Bronchial smooth muscle cell (primary cell): ENCODE results near the gene SYCE3. TPM values are rescaled to one million over a fixed set of nuclear protein-coding genes. Genes with fewer than 3 reads are reported as not detected.

ENCODE experiments used
- total RNA-seq: library from RNA; depleted of rRNA; stranded (reverse); fragments of >200 nt; gene quantifications from 2 replicates; pipeline ENCODE4 v1.2.1, GENCODE V29; 2014

SYCE3 gene
- total RNA-seq = 0.94 TPM in 1 of 2 replicates, not detected in the other

GRCh38 chr22:50562523-50563412, at the start of gene SYCE3:
Gene SYCE3 (minus strand): TSS chr22:50562919. CDS start chr22:50556405, 6,514 bp downstream.

GRCh38 chr22:50600538-50600937, 37.8 kb upstream of the SYCE3 start, which contains the start of gene MAPK8IP2:
Gene MAPK8IP2 (plus strand): TSS chr22:50600793. CDS start chr22:50600819, 26 bp downstream.

GRCh38 chr22:50582493-50583293, 20.0 kb upstream of the SYCE3 start, which contains the start of gene CHKB:
Gene CHKB (minus strand): TSS chr22:50582849. CDS start chr22:50582781, 68 bp downstream.

GRCh38 chr22:50577987-50578775, 15.5 kb upstream of the SYCE3 start, which contains the start of gene CPT1B:
Gene CPT1B (minus strand): TSS chr22:50578427. CDS start chr22:50577915, 512 bp downstream.

GRCh38 chr22:50545522-50546325, 17.0 kb downstream of the SYCE3 start, which contains the start of gene KLHDC7B:
Gene KLHDC7B (plus strand): TSS chr22:50545899. CDS start chr22:50546244, 345 bp downstream.

GRCh38 chr22:50529897-50530579, 32.7 kb downstream of the SYCE3 start, which contains the start of gene TYMP:
Gene TYMP (minus strand): TSS chr22:50530012. CDS start chr22:50529709, 303 bp downstream.

GRCh38 chr22:50525104-50525857, 37.4 kb downstream of the SYCE3 start, which contains the start of gene SCO2:
Gene SCO2 (minus strand): TSS chr22:50525598. CDS start chr22:50524411, 1,187 bp downstream.

GRCh38 chr22:50507991-50508884, 54.5 kb downstream of the SYCE3 start, which contains the start of gene NCAPH2:
Gene NCAPH2 (plus strand): TSS chr22:50508224. CDS start chr22:50508338, 114 bp downstream.

GRCh38 chr22:50507421-50507990, 55.2 kb downstream of the SYCE3 start, which contains the start of gene LMF2:
Gene LMF2 (minus strand): TSS chr22:50507702. CDS start chr22:50507675, 27 bp downstream.

Other genes starting within 250 kb of the SYCE3 start
- 1.8 and 2.4 TPM in 2 replicates for gene DENND6B, start 235.9 kb downstream of the SYCE3 start, total RNA-seq
- 44.6 and 45.2 TPM in 2 replicates for gene PPP6R2, start 219.6 kb downstream of the SYCE3 start, total RNA-seq
- gene SBF1, start 87.9 kb downstream of the SYCE3 start, total RNA-seq = 46.0 and 79.3 TPM in 2 replicates
- 0.16 and 0.86 TPM in 2 replicates for gene ADM2, start 81.4 kb downstream of the SYCE3 start, total RNA-seq
- gene MIOX, start 76.1 kb downstream of the SYCE3 start, total RNA-seq = not detected in 2 replicates
- 19.3 and 20.5 TPM in 2 replicates for gene LMF2, start 55.2 kb downstream of the SYCE3 start, total RNA-seq
- gene NCAPH2, start 54.7 kb downstream of the SYCE3 start, total RNA-seq = 17.5 and 21.6 TPM in 2 replicates
- gene SCO2, start 37.3 kb downstream of the SYCE3 start, total RNA-seq = 2.6 and 2.8 TPM in 2 replicates
- gene TYMP, start 32.9 kb downstream of the SYCE3 start, total RNA-seq = 8.8 and 18.3 TPM in 2 replicates
- gene KLHDC7B, start 17.0 kb downstream of the SYCE3 start, total RNA-seq = 0.60 TPM in 1 of 2 replicates, not detected in the other
- gene CPT1B, start 15.5 kb upstream of the SYCE3 start, total RNA-seq = 0.95 and 4.4 TPM in 2 replicates
- 15.1 and 21.3 TPM in 2 replicates for gene CHKB, start 19.9 kb upstream of the SYCE3 start, total RNA-seq
- gene MAPK8IP2, start 37.9 kb upstream of the SYCE3 start, total RNA-seq = 0.26 and 0.32 TPM in 2 replicates
- gene ARSA, start 65.2 kb upstream of the SYCE3 start, total RNA-seq = 11.3 and 11.5 TPM in 2 replicates
- 0.32 and 0.43 TPM in 2 replicates for gene SHANK3, start 109.9 kb upstream of the SYCE3 start, total RNA-seq
- gene ACR, start 175.3 kb upstream of the SYCE3 start, total RNA-seq = not detected in 2 replicates
- 7.3 and 9.4 TPM in 2 replicates for gene RABL2B, start 220.7 kb upstream of the SYCE3 start, total RNA-seq